A673 (cell line): ENCODE results near the gene SLC1A7. TPM values are rescaled to one million over a fixed set of nuclear protein-coding genes. Genes with fewer than 3 reads are reported as not detected.

ENCODE experiments used
- BruUV-seq: library from RNA; stranded (reverse); fragments of 400-500 nt; replicated peaks from 2 replicates; lab custom pipeline; 2021; lab: Mats Ljungman, UMichigan
- CTCF ChIA-PET: fragments of 300-600 bp; sonication (Branson Sonifier 250); formaldehyde crosslinking; loops from one replicate; lab custom pipeline; 2022; ENCODE audit warnings: antibody characterized with exemption; lab: Charles Lee
- POLR2A ChIA-PET: fragments of 300-600 bp; sonication (Branson Sonifier 250); formaldehyde crosslinking; loops from one replicate; lab custom pipeline; 2022; ENCODE audit warnings: antibody characterized with exemption; ENCODE audit not compliant: low non-redundant PET; lab: Charles Lee
- DNase-seq: peaks from one replicate; pipeline ENCODE4 v3.0.0-alpha.2; 2015; ENCODE audit warnings: low spot score
- H3K27ac ChIP-seq: fragments of 200-600 bp; sonication (generic); 2 replicates; pipeline ENCODE4 v1.5.1; 2016; ENCODE audit warnings: mixed run types, low read depth, mild to moderate bottlenecking, mixed read lengths, antibody characterized with exemption, low read length; ENCODE audit not compliant: poor library complexity, severe bottlenecking
- H3K27me3 ChIP-seq: fragments of 200-600 bp; sonication (generic); replicated peaks from 2 replicates; pipeline ENCODE4 v1.6.1; 2017; ENCODE audit warnings: mixed run types, low read depth, mild to moderate bottlenecking, mixed read lengths, antibody characterized with exemption, low read length; ENCODE audit not compliant: insufficient read depth, poor library complexity
- H3K36me3 ChIP-seq: fragments of 200-600 bp; sonication (generic); 2 replicates; pipeline ENCODE4 v1.6.1; 2016; ENCODE audit warnings: mixed run types, mild to moderate bottlenecking, mixed read lengths, antibody characterized with exemption, low read length; ENCODE audit not compliant: insufficient read depth, poor library complexity, severe bottlenecking
- H3K4me1 ChIP-seq: fragments of 200-600 bp; sonication (generic); 2 replicates; pipeline ENCODE4 v1.6.1; 2017; ENCODE audit warnings: mixed run types, mild to moderate bottlenecking, mixed read lengths, antibody characterized with exemption, low read length; ENCODE audit not compliant: insufficient read depth, poor library complexity, severe bottlenecking
- H3K4me3 ChIP-seq: fragments of 200-600 bp; sonication (generic); 2 replicates; pipeline ENCODE4 v1.5.1; 2016; ENCODE audit warnings: low read depth, mixed run types, mild to moderate bottlenecking, mixed read lengths, low read length; ENCODE audit not compliant: poor library complexity, severe bottlenecking
- H3K9me3 ChIP-seq: fragments of 200-600 bp; sonication (generic); 2 replicates; pipeline ENCODE4 v1.6.1; 2016; ENCODE audit warnings: mixed run types, low read depth, mild to moderate bottlenecking, mixed read lengths, antibody characterized with exemption, low read length; ENCODE audit not compliant: poor library complexity, severe bottlenecking
- EZH2 ChIP-seq: fragments of 200-600 bp; sonication (generic); IDR thresholded peaks from 2 replicates; pipeline ENCODE4 v1.6.1; 2017; ENCODE audit warnings: borderline replicate concordance, low read depth, mild to moderate bottlenecking, mixed read lengths, antibody characterized with exemption, low read length; ENCODE audit not compliant: poor library complexity, severe bottlenecking
- intact Hi-C: fragments of 100-400 bp; cut with micrococcal nuclease; formaldehyde crosslinking; loops from one replicate; pipeline ENCODE4 v1.10.0; 2022; ENCODE audit not compliant: unreplicated experiment
- total RNA-seq: library from RNA; stranded (reverse); gene quantifications from 2 replicates; pipeline ENCODE4 v1.2.3, GENCODE V29; 2021
- TF ChIP-seq, protein P1 (sequence below): fragments of 300-800, 200-600 bp; sonication (generic); conservative IDR thresholded peaks from 2 replicates; pipeline ENCODE4 v1.5.1; 2017; ENCODE audit warnings: low read depth, mild to moderate bottlenecking, antibody characterized with exemption, low read length, moderate library complexity, mixed read lengths

SLC1A7 gene
- total RNA-seq, 1 experiment from 2014 or later = not detected

GRCh38 chr1:53188099-53188498, 45.7 kb upstream of the SLC1A7 start:
- CTCF ChIA-PET = no interaction called here

GRCh38 chr1:53187401-53187800, 45.0 kb upstream of the SLC1A7 start:
- H3K27ac ChIP-seq = no peak overlapping the region
- no peaks in the 10 kb centered on the region for H3K4me1 ChIP-seq
- POLR2A ChIA-PET = no interaction called here
- no peak overlapping the region for H3K4me3 ChIP-seq
- DNase-seq = no peak
- BruUV-seq = no TSS peak
- no peaks in the 10 kb centered on the region for H3K9me3 ChIP-seq
- intact Hi-C loops = loop anchor here (5.0 to 10.0 kb wide), 3 partner anchors 123 to 485 kb away; partner anchors contain the start of genes PODN and ZYG11A
- no peaks in the 10 kb centered on the region for H3K27me3 ChIP-seq
- no peaks in the 10 kb centered on the region for H3K36me3 ChIP-seq
- CTCF ChIA-PET = no interaction called here
- TF ChIP-seq EZH2 = no peak
- TF ChIP-seq, protein P1, sequence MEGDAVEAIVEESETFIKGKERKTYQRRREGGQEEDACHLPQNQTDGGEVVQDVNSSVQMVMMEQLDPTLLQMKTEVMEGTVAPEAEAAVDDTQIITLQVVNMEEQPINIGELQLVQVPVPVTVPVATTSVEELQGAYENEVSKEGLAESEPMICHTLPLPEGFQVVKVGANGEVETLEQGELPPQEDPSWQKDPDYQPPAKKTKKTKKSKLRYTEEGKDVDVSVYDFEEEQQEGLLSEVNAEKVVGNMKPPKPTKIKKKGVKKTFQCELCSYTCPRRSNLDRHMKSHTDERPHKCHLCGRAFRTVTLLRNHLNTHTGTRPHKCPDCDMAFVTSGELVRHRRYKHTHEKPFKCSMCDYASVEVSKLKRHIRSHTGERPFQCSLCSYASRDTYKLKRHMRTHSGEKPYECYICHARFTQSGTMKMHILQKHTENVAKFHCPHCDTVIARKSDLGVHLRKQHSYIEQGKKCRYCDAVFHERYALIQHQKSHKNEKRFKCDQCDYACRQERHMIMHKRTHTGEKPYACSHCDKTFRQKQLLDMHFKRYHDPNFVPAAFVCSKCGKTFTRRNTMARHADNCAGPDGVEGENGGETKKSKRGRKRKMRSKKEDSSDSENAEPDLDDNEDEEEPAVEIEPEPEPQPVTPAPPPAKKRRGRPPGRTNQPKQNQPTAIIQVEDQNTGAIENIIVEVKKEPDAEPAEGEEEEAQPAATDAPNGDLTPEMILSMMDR = no peak

More at GRCh38 chr1:53188099-53188498, 45.7 kb upstream of the SLC1A7 start:
- Histone ChIP-seq H3K27ac (no peak overlapping the region), H3K4me1 (no peaks in the 10 kb centered on the region), H3K27me3 (no peaks in the 10 kb centered on the region), H3K36me3 (no peaks in the 10 kb centered on the region), H3K4me3 (no peak overlapping the region), H3K9me3 (no peaks in the 10 kb centered on the region)
- intact Hi-C loops = loop anchor here (5.0 to 10.0 kb wide), 3 partner anchors 123 to 486 kb away; partner anchors contain the start of genes PODN and ZYG11A
- POLR2A ChIA-PET = no interaction called here
- TF ChIP-seq EZH2 = no peak
- TF ChIP-seq, protein P1 = no peak
- no peak for DNase-seq
- BruUV-seq = no TSS peak

- no peak for DNase-seq
- TF ChIP-seq, protein P1 = no peak
- no peak for TF ChIP-seq EZH2
- no peaks in the 10 kb centered on the region for H3K9me3 ChIP-seq
- no peak overlapping the region for H3K4me3 ChIP-seq
- H3K27me3 ChIP-seq = no peaks in the 10 kb centered on the region
- ChIA-PET CTCF (interaction anchor here (0.8 kb wide), 1 partner anchor 282 kb away, joined by 3 read pairs; no protein-coding TSS in a partner anchor), POLR2A (no interaction called here)
- H3K4me1 ChIP-seq = no peaks in the 10 kb centered on the region
- intact Hi-C loops = loop anchor here (5.0 to 10.0 kb wide), 3 partner anchors 122 to 484 kb away; partner anchors contain the start of genes PODN and ZYG11A
- BruUV-seq = no TSS peak
- no peaks in the 10 kb centered on the region for H3K36me3 ChIP-seq
- no peak overlapping the region for H3K27ac ChIP-seq
Measured at GRCh38 chr1:53186533-53186932, 44.1 kb upstream of the SLC1A7 start.
